DMS 273 treated with DMSO at 0.1 percent for 48 hours (cell line): ENCODE results near the gene GK2.
A peak's percentile ranks its signal among the peaks of the same experiment; 100 is the strongest.

ENCODE experiments used
- DNase-seq: peaks from one replicate; lab custom pipeline; 2025; lab: John Stamatoyannopoulos, UW

Gene GK2

DNA sequence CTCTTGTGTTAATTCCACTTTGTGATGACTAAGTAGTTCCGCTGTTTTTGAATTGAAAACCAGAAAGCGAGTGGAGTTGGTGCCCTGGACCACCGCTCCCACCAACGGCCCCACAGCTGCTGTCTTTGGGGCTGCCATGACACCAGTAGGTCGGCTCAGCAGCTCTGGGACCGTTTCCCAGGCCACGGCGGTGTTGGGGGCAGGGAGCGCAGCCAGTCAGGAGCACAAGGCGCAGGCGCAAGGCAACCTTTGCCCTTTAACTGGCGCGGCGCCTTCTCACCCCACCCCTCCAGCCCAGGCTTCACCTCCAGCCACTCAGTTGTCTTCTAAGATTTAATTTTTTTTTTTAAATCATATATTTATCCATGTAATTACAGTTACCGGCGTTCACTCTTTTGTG lies at the start of gene GK2:
TSS of gene GK2 (minus strand) at position 166 of the 400 bp plus-strand sequence. CDS start at position 138, 28 bp downstream.
- no peak for DNase-seq

DNA sequence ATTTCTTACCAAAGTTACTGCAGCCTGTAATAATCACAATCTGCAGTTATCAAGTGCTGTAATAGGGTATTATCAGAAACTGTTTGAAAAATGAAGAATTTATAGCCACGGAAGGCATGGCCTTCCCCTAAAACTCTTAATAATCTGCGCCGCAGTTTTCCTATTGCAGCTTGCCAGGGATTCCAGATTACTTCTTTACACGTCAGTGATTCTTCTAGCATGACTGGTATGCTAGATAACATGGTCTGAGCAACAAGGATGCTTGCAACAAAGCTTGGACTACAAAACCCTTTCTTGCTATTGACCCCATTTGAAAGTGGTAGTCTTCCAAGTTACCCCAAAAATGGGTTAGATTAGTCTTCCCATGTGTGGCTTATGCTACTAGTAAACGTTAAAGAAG lies 47.2 kb upstream of the GK2 start:
- DNase-seq: no peak

DNA sequence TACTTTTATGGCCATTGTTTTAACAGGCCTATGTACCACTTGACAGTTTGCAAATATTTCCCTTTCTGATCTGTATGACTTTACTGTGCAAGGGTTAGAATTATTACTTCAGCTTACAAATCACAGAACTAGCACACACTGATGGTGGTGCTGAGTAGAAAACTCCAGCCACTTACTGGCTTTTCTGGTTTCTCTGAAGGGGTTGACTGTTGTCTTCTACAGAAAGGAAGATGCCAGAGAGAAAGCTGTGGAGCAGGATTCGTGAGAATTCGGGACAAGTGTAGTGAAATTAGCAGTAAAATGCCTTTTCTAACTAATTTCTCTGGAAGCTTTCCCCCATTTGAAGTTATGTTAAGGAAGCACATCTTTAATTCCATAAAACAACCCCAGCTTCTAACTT lies 46.6 kb upstream of the GK2 start:
- DNase-seq: no peak

DNA sequence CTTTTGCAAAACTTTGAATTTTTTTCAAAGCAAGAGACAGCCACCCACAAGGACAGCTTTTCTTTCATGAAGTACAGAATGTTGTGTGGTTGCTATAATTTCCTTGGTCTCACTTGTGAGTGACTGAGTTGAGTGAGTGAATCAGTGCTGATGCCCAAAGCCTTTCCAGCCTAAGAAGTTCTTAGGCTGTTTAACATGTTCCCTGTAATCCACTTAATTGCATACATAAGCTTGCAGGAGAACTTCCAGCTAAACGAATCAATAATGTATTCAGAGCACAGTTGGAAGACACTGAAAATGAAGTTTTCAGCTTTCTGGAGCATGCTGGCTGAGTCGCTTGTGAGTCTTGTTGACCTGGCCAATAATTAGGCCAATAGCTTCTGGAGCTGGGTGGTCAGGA lies 42.0 kb upstream of the GK2 start:
- DNase-seq: no peak

DNA sequence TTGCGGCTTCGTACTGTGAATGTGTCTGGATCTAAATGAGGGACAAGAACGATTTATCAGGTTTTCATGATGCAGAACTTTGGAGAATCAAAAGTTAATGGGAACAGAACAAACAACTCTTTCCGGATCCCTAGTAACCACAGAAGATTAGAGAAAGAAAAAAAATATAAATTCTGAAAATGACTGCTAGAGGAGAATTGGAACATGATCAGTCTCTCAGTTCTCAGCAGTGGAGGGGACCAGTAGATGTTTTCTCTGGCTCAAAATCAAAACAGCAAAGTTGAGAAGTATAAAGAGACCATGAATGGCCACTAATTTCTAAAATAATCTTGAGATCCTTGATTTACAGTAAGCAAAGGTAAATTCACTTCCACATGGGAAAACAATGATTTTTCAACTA lies 38.1 kb upstream of the GK2 start:
- DNase-seq: no peak

DNA sequence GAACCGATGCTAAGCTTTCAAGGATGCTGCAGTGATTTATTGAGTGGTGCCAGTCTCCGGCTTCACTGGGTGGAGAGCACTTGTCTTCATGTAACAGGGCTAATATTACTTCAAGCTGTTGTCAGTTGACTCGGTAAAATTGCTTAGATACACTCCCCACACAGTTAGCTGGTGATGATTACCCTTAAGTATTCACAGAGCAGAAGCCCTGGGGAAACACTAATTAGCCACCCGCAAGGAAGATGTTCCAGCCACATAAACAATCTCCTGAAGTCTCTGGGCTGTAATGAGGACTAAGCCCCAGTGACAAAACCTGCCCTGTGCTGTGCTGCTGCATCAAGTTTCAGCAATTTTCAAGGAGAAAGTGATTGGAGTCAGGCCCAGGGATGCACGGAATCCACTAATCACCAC lies 37.3 kb upstream of the GK2 start:
- peak; percentile 50 for DNase-seq

DNA sequence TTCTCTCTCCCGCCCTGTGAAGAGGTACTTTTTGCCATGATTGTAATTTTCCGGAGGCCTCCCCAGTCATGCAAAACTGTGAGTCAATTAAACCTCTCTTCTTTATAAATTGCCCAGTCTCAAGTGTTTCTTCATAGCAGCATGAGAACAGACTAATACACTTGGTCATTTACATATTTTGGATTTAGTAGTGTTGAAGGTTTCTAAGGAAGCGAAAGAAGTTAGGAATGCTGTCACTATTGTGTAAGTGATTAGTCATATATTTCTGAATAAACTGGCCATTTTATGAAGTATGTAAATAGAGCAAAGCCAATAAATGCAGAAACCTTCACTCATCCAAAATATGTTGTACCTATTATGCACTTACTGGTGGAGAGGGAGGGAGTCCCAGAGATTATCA lies 34.4 kb upstream of the GK2 start:
- no peak for DNase-seq

DNA sequence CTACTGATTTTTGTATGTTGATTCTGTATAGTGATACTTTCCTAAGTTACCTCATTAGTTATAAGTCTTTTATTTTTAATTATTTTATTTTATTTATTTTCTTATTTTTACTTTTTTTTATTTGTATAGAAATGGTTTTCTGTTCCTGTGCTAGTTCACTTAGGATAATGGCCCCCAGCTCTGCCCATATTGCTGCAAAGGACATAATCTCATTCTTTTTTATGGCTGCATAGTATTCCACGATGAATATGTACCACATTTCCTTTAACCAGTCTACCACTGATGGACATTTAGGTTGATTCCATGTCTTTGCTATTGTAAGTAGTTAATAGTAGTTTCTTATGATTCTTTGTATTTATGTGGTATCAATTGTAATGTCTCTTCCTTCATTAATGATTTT lies 31.5 kb upstream of the GK2 start:
- no peak for DNase-seq

DNA sequence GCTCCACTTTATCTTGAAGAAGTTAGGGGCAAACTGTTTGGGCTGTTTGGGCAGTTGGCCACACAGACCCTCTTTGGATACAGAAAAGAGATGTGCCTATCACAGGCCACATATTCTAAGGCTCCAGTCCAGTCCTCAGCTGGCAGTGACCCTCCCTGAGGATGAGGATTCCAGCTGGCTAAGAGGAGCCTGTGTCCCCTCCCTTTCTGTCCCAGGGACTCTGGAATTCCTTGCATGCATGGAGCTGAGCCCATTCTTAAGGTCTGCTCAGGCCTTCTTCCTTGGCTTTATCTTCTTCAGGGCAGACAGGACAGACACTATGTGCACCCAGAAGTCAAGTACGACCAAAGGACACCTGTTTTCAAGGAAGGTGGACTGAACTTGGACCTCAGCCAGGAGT lies 23.8 kb upstream of the GK2 start:
- no peak for DNase-seq

DNA sequence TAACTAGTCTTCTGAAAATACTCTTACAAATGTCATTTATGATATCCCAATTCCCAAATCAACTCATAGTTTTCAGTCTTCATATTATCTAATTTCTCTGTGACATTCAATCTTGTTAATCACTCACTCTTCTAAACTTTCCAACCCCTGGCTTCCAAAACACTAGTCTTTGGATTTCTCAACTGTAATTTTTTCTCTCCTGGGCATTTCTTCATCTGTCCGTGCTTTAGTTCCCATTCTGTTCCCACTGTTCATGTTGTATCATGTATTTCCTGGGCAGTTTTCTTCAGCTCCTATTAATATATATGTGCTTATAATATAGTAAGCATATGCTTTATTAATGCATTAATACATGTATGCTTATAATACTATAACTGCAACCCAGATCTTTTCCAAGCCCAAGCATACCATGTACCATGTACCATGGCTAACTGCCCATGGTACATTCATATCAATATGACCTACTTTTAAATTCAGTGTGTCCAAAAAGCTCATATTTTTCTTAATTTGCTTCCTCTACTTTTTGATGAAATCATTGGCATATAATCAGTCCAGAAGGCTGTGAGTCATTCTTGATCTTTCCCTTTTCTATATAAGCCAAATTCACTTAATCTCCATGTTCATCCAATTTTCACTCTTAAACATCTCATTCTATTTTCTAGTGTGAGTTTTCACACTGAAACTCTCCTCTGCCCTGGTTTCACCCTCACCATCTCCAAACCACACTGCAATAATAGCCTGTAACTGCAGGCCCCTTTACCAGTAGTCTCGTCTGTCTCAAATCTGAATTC lies 21.3 kb upstream of the GK2 start:
- DNase-seq: no peak

DNA sequence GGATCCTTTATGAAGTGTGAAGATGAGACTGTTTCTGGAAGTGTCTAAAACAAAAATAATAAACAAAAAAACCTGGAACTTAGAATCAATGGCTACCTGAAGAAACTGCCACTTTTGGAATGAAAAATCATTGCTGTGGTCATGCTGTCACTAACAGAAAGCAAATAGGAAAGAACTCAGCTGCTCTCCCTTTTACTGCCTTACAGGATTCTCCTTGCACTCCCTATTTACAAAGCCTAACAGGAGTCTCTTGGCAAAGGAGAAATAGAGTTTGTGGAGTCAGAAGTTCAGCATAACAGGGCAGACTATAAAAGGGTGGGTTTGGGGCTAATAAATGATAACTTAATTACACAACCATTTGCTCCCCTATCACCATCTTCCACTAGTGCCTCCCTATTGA lies 19.0 kb upstream of the GK2 start:
- DNase-seq: no peak

DNA sequence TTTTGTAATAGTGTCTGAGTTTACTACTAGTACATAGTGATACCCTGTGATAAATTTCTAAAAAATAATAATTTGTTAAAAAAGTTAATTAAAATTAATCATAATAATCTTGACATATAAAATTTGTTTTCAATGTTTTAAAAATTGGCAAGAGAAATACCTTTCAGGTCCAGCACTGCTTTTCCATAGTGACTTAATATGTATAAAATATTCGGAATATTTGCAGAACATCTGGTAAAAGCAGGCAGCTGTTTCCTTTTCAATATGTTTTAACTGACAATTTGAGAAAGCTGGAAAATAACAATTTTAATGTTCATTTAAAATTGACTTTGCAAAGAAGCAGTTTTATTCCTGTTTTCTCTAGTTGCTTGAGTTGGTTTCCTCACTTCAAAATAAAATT lies 17.6 kb upstream of the GK2 start:
- no peak for DNase-seq

DNA sequence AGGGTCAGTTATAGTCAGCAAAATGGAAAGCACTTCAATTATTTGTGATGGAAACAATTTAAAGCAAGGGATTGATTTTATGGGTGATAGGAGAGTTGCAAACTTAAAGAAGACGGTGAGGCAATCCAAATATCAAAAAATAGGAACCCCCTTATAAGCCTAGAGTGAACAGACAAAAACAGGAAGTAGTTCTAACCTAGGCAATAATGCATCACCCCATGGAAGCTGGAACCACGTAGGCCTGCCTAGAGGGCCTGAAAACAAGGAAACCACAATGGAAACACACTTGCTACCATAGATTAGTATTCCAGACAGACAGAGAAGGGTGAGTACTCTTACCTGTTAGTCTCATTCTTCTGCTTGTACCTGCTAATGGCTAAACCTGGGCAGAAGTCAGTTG lies 13.5 kb upstream of the GK2 start:
- DNase-seq: no peak

DNA sequence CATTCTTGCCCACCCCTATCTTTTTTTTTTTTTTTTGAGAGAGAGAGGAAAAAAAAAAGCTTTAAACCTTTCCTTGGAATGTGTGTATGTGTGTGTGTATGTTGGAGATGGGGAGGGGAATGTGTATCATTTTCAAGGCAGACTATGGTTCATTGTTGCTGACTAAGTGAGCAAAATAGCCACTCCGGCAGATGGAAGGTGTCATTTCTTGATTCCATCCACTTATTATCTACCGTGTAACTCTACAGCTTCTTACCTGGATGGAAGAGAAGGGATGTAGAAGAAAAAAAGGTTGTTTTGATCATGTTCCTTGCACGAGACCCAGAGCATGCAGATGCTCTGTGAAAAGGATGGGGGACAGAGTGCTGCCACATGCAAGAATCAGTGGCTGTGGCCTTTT lies 5.9 kb upstream of the GK2 start:
- peak; percentile 79 for DNase-seq

DNA sequence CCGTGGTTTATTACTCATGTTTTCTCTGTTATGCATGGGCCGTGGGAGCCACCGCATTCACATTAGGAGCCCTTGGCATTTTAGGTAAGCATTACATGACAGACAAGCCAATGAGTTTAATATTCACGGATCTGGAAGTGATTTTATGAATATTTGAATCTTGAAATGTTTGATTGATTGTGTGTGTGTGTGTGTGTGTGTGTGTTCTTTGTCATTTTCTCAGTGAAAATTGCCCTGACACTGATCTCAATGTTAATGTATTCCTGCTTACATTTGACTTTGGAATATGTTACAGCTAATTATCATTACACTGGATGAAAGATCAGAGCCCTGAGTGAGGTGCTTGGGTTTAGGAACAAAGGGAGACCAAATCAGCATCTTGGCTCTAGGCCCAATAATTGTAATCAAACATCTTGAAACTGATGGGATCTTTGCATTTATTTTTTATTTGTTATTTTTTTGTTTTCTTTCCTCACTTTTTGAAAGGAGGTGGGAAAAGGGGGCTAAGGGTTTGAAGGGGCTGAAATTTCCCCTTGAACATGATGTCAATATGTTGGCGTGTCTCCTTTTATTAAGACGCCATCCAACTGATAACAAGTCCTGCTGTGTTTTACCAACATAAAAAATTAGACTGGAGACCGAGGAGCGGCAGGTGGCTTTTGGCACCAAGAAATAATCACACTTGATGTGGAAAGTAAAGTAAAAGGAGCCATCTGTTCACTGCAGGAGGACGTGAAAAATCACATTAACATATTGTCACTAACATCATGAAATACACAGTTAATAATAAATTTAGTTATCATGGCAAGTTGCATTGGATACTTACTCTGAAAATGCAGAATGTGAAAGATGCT lies 5.2 kb upstream of the GK2 start:
- DNase-seq: peak; percentile 85

DNA sequence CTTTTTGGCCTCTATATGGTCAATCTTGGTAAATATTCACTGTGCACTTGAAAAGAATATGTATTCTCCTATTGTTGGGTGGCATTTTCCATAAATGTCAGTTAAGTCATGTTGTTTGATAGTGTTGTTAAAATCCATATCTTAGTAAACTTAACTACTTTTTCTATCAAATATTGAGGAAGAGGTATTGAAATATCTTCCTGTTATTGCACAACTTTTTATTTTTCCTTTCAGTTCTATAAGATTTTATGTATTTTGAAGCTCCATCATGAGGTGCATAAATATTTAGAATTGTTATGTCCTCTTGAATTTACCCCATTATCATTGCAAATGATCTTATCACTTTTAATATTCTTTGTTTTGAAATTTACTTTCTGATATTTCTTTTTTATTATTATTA lies 3.4 kb downstream of the GK2 start:
- DNase-seq: no peak

DNA sequence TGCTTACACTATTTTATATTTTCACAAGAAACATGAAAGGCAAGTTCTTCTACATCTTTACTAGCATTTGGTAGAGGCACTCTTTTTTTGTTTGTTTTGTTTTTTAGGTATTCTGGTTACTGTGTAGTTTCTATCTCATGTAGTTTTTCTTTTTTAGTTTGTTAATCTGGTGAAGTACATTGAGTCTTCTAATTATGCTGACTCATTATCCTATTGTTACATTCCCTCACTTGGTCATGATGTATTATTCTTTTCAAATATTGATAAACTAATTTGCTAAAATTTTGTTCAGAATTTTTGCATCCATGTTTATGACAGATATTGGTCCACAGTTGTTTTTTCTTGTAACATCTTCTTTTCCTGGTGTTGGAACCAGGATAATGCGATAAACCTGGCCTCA lies 4.7 kb downstream of the GK2 start:
- no peak for DNase-seq

DNA sequence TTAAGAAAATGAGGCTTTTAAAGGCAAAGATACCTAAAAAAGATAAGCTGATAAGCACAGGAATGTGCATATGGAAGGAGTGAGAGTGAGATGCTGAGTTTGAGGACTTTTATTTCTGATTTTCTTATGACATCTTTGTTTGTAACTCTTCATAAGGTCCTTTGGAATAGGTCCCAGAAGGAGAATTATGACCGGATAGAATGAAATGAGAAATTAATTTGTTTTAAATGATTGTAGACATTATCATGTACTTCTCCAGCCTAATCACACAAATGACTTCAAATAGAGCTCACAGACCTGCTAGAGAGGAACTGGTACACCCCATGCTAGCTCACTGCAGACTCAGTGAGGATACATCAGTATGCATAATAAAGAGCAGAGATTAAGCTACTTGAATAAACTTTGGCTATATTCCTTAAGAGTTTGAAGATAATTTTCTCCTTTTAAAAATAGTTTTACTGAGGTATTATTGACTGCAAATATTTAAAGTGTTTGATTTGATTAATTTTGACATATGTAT lies 5.6 kb downstream of the GK2 start:
- DNase-seq: no peak

DNA sequence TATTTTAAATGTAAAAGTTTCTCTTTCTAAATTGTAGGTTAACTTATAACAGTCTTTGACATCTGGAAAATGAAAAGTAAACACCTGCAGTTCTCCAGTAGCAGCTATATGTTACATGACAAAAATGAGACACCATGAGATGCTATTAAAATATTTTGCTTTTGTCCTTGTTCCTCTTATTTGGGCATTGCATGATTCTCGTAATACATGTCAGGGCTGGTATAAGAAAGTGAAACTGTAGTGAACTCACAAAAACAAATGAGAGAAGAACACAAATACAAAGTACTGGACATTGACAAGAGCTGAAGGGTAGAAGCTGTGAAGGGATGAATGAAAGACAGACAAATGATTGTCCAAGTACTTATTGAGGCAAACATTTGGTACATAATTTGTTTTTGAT lies 9.0 kb downstream of the GK2 start:
- no peak for DNase-seq

DNA sequence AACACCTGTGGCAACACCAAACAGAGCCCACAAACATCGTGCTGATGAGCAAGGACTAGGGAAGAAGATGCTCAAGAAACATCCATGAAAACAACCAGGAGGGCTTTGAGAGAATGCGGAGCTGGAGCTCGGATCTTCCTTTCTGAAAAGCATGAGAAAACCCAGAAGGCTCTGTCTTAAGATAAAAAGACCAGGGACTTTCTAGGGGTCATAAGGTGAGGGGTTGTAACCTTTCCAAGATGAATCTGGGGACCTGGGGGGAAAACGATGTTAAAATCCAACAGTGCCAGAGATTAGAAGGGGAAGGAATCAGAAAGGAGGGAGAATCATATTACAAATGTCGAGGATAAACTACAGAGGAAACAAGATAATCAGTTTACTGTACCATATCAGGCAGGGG lies 10.1 kb downstream of the GK2 start:
- DNase-seq: no peak

DNA sequence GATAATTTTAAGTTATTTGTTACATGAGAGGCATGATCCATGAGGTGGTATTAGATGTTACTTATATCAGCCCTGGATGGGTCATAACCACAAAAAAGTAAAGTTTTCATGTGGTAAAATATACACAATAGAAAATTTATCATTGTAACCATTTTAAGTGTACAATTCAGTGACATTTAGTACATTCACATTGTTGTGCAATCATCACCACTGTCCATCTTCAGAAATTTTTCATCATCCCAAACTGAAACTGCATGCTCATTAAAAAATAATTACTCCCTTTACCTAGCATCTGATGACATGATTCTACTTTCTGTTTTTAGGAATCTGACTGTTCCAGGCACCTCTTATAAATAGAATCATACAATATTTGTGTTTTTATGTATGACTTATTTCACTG lies 11.2 kb downstream of the GK2 start:
- no peak for DNase-seq

DNA sequence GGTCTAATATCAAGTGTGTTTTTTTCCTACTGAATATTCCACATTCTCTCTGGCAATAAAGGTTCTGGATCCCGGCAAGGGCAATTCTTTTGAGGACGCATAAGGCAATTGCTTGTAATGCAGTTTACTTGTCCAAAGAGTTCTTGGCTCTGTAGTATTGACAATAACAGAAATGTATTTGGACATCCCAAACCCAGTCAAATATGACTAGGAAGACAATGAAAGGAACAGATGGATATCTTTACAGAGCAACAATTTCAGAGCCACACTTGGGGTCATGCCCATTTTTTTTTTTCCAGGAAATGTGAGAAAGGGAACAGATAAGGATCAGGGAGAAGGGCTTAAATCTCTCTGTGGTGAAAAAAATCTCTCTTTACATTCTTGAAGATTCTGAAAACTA lies 12.2 kb downstream of the GK2 start:
- peak; percentile 67 for DNase-seq

DNA sequence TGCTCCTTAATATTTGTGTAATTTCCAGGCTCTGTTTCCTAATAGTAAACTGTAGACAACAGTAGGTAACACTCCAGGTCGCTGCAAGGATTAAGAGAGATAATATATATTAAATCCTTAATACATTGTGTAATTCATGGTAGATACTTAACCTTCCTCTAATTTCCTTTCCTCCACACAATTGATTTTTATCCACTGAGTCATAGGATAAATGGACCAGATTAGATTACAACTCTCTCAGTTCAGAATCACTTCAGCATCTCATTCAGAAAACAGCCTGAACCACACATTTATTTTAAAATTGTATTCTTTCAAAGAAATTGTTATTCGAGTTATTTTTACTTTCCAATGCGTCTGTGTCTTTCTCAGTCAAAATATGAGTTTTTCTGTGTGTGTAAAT lies 17.1 kb downstream of the GK2 start:
- DNase-seq: no peak
